Keratinocyte (primary cell): ENCODE data around the gene STK4. TPM values are rescaled to one million over a fixed set of nuclear protein-coding genes. Genes with fewer than 3 reads are reported as not detected.

Experiments
- DNase-seq: peaks from one replicate; pipeline ENCODE4 v3.0.0-alpha.2; 2011; ENCODE audit warnings: low read depth, missing footprints, low spot score
- FAIRE-seq: peaks from 2 replicates; lab custom pipeline; 2011; peaks lifted over from hg19 to GRCh38; lab: Jason Lieb, UNC
- H2AFZ ChIP-seq: 2 replicates; pipeline ENCODE4 v1.6.0; 2012; ENCODE audit warnings: low read length, control low read depth, inconsistent platforms; ENCODE audit not compliant: control insufficient read depth
- H3K27ac ChIP-seq: 2 replicates; pipeline ENCODE4 v1.5.1; 2011; ENCODE audit warnings: low read length; ENCODE audit not compliant: control insufficient read depth, insufficient read depth
- H3K27me3 ChIP-seq: 3 replicates; pipeline ENCODE4 v1.6.0; 2011; ENCODE audit warnings: low read length; ENCODE audit not compliant: control insufficient read depth, insufficient read depth; ENCODE audit errors: extremely low read depth
- H3K36me3 ChIP-seq, 2 experiments: 2 replicates in 1 of 2; 3 replicates in 1 of 2; pipeline ENCODE4 v1.5.1; 2011; ENCODE audit warnings: low read length in 2 of 2, mild to moderate bottlenecking in 1 of 2; ENCODE audit not compliant: control insufficient read depth in 2 of 2, insufficient read depth in 2 of 2; ENCODE audit errors: extremely low read depth in 1 of 2
- H3K4me1 ChIP-seq: 3 replicates; pipeline ENCODE4 v1.5.1; 2011; ENCODE audit warnings: low read length; ENCODE audit not compliant: control insufficient read depth, insufficient read depth; ENCODE audit errors: extremely low read depth
- H3K4me2 ChIP-seq: 3 replicates; pipeline ENCODE4 v1.6.0; 2011; ENCODE audit warnings: low read depth, low read length; ENCODE audit not compliant: control insufficient read depth, insufficient read depth; ENCODE audit errors: extremely low read depth
- H3K4me3 ChIP-seq, 3 experiments: fragments of 200-600 bp in 1 of 3; sonication (generic) in 1 of 3; 2 replicates in 2 of 3; 3 replicates in 1 of 3; pipeline ENCODE4 v1.5.1; 2011 to 2016; ENCODE audit warnings: low read length in 3 of 3, mild to moderate bottlenecking in 3 of 3, control low read depth in 2 of 3, inconsistent platforms in 1 of 3, low read depth in 1 of 3, mixed read lengths in 1 of 3, mixed run types in 1 of 3, moderate library complexity in 1 of 3; ENCODE audit not compliant: control insufficient read depth in 2 of 3, insufficient read depth in 2 of 3; ENCODE audit errors: extremely low read depth in 1 of 3
- H3K79me2 ChIP-seq: 2 replicates; pipeline ENCODE4 v1.6.0; 2012; ENCODE audit warnings: low read length; ENCODE audit not compliant: control insufficient read depth, insufficient read depth
- H3K9ac ChIP-seq: 3 replicates; pipeline ENCODE4 v1.6.0; 2011; ENCODE audit warnings: low read length; ENCODE audit not compliant: control insufficient read depth, insufficient read depth; ENCODE audit errors: extremely low read depth
- H3K9me1 ChIP-seq: 3 replicates; pipeline ENCODE4 v1.6.0; 2011; ENCODE audit warnings: low read length; ENCODE audit not compliant: control insufficient read depth, insufficient read depth; ENCODE audit errors: extremely low read depth
- H3K9me3 ChIP-seq: 2 replicates; pipeline ENCODE4 v1.5.1; 2012; ENCODE audit warnings: low read depth, low read length; ENCODE audit not compliant: control insufficient read depth
- H4K20me1 ChIP-seq: 3 replicates; pipeline ENCODE4 v1.6.0; 2011; ENCODE audit warnings: low read length; ENCODE audit not compliant: control insufficient read depth, insufficient read depth; ENCODE audit errors: extremely low read depth
- EZH2 ChIP-seq: IDR thresholded peaks from one replicate; pipeline ENCODE4 v1.6.1; 2012; ENCODE audit warnings: inconsistent platforms, mild to moderate bottlenecking, low read length, moderate library complexity
- dilution Hi-C: fragments of 300-500 bp; cut with MboI; formaldehyde crosslinking; loops from one replicate; pipeline ENCODE4 v1.7.0; 2020; ENCODE audit warnings: low sequenced_read_pairs; ENCODE audit not compliant: extremely low pct_ligation_motif_present
- polyA plus RNA-seq, 5 experiments: library from polyadenylated mRNA; depleted of rRNA in 3 of 5; stranded (reverse) in 3 of 5; stranded (forward) in 1 of 5; unstranded in 1 of 5; fragments of >200 nt; gene quantifications; 1 replicate in 1 of 5; 2 replicates in 3 of 5; 3 replicates in 1 of 5; pipeline versions ENCODE4 v1.2.1 to v1.2.3, GENCODE V29; 2011 to 2012; ENCODE audit warnings: missing spikeins in 2 of 5, low read depth in 1 of 5, low replicate concordance in 1 of 5
- TF ChIP-seq, protein P1 (sequence below), 3 experiments: IDR thresholded peaks in 1 of 3; conservative IDR thresholded peaks in 1 of 3; optimal IDR thresholded peaks in 1 of 3; 2 replicates in 2 of 3; 3 replicates in 1 of 3; pipeline versions ENCODE3 to v1.5.1; 2011; ENCODE audit warnings: low read length in 3 of 3, mild to moderate bottlenecking in 3 of 3, moderate library complexity in 2 of 3, control low read depth in 1 of 3, inconsistent platforms in 1 of 3; ENCODE audit not compliant: insufficient read depth in 2 of 3; ENCODE audit errors: extremely low read depth in 1 of 3

Gene STK4
- polyA plus RNA-seq, 1 donor (not counting 4 experiments of a cell fraction or from before 2014, with no cell fraction given): 30.5 TPM

DNA sequence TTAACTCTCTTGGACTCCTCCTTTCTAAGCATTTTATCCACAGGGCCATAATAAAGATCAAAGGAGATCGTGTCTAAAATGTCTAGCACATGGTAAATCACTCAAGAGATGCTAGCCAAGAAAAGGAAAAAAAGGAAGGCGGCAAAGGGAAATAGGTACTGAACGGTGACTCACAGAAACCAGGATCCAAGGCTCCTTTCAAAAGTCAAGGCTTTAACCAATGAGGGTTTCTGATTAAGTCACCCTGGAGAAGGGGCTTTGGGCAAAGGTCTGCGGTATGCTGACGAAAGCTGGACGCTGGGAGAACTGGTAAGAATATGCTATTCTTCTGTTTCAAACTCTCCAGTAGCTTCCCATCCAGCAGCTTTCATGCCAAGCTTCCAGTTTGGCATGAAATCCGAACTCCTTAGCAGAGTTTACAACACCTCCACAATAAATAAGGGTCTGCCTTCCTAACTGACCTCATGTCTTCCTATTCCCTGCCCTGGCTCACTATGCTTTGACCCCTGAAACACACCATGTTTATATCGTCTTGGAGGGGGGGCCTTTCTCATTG lies 7.2 kb upstream of the STK4 start:
- Histone ChIP-seq H3K9me3 (no peaks in the 10 kb centered on the region), H3K27ac (peak overlapping the region; percentile 73), H3K9ac (peak overlapping the region; percentile 73), H3K9me1 (peaks cover 3% of the 10 kb centered on the region), H2AFZ (no peak overlapping the region), H3K79me2 (peaks cover 45% of the 10 kb centered on the region), H3K27me3 (no peaks in the 10 kb centered on the region), H3K4me3 (peak overlapping the region; percentile 58 to 79 (median 62)), H4K20me1 (peaks cover 8% of the 10 kb centered on the region), H3K4me2 (peak overlapping the region; percentile 93), H3K36me3 (peaks cover 18 to 25% of the 10 kb centered on the region in 2 experiments), H3K4me1 (peaks cover 33% of the 10 kb centered on the region)
- dilution Hi-C loops: no loop called here
- no peak for DNase-seq
- TF ChIP-seq EZH2: no peak
- TF ChIP-seq, protein P1, sequence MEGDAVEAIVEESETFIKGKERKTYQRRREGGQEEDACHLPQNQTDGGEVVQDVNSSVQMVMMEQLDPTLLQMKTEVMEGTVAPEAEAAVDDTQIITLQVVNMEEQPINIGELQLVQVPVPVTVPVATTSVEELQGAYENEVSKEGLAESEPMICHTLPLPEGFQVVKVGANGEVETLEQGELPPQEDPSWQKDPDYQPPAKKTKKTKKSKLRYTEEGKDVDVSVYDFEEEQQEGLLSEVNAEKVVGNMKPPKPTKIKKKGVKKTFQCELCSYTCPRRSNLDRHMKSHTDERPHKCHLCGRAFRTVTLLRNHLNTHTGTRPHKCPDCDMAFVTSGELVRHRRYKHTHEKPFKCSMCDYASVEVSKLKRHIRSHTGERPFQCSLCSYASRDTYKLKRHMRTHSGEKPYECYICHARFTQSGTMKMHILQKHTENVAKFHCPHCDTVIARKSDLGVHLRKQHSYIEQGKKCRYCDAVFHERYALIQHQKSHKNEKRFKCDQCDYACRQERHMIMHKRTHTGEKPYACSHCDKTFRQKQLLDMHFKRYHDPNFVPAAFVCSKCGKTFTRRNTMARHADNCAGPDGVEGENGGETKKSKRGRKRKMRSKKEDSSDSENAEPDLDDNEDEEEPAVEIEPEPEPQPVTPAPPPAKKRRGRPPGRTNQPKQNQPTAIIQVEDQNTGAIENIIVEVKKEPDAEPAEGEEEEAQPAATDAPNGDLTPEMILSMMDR (optimal IDR thresholded peaks at IDR 0.05 in 1 of 3, IDR thresholded peaks at IDR 0.05 in 1 of 3, conservative IDR thresholded peaks at IDR 0.05 in 1 of 3; ENCODE audit: extremely low read depth in 1 of 3, insufficient read depth in 2 of 3, low read length in 3 of 3): no peak
- peak; percentile 13 for FAIRE-seq

DNA sequence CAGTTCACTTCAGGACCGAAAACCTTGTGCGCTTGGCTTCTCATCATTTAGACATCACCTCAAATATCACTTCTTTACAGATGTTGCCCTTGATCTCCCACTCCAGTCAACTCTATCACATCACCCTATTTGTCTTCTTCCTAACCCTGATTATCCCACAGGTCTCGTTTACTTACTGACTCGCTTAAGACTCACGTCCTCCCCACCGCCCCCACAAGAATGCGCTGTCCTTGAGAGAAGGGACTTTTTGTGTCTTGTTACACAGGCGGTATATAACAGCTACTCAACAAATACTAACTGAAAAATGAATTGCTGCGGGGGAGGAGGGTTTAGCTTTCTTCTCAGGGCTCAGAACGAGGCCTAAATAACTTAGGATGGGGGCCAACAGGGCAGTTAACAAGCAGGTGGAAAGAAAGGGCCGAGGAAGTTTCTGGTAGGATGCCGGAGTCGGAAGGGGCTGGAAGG lies 6.6 kb upstream of the STK4 start:
- DNase-seq (no peak), FAIRE-seq (no peak)
- H3K9ac ChIP-seq: peak overlapping the region; percentile 73
- peaks cover 43% of the 10 kb centered on the region for H3K79me2 ChIP-seq
- H3K9me3 ChIP-seq: no peaks in the 10 kb centered on the region
- H3K27me3 ChIP-seq: no peaks in the 10 kb centered on the region
- H3K4me2 ChIP-seq: peak overlapping the region; percentile 93
- H3K27ac ChIP-seq: peak overlapping the region; percentile 73
- peak overlapping the region; percentile 32 for H2AFZ ChIP-seq
- dilution Hi-C loops: no loop called here
- peak overlapping the region; percentile 58 to 79 (median 62) for H3K4me3 ChIP-seq
- peaks cover 33% of the 10 kb centered on the region for H3K4me1 ChIP-seq
- TF ChIP-seq EZH2: no peak
- TF ChIP-seq, protein P1 (optimal IDR thresholded peaks at IDR 0.05 in 1 of 3, IDR thresholded peaks at IDR 0.05 in 1 of 3, conservative IDR thresholded peaks at IDR 0.05 in 1 of 3; ENCODE audit: extremely low read depth in 1 of 3, insufficient read depth in 2 of 3, low read length in 3 of 3): peak in 1 of 3 experiments; percentile 8
- peaks cover 13 to 25% of the 10 kb centered on the region in 2 experiments for H3K36me3 ChIP-seq
- peaks cover 8% of the 10 kb centered on the region for H4K20me1 ChIP-seq
- H3K9me1 ChIP-seq: peaks cover 3% of the 10 kb centered on the region
